HG03469 (cell line): ENCODE results near the gene ZNF768.

Source experiments
- ATAC-seq: cut with Tn5 transposase; IDR thresholded peaks from one replicate; pipeline ENCODE4 v1.9.1; 2021; ENCODE audit warnings: mild to moderate bottlenecking, moderate library complexity, moderate number of reproducible peaks; ENCODE audit not compliant: unreplicated experiment

The ZNF768 gene

GRCh38 chr16:30474074-30474452 is 52.3 kb downstream of the ZNF768 start:
- no peak for ATAC-seq
